ENCODE data around the gene TBATA. TPM values are rescaled to one million over a fixed set of nuclear protein-coding genes. Genes with fewer than 3 reads are reported as not detected.

Gene TBATA
- polyA plus RNA-seq, 1 of the 3 experiments (the other 2 are of a cell fraction) = not detected

- Histone ChIP-seq H4K20me1 (ENCODE audit: insufficient read depth) (no peaks in the 10 kb centered on the region), H3K27ac (ENCODE audit: low read depth in 2 of 2, low read length in 1 of 2) (no peak overlapping the region), H3K9ac (no peak overlapping the region), H3K4me3 (ENCODE audit: low read depth in 2 of 2, low read length in 1 of 2) (no peak overlapping the region), H3F3A (replicated peaks; ENCODE audit: insufficient read depth) (no peaks in the 10 kb centered on the region), H3K4me1 (ENCODE audit: control insufficient read depth in 1 of 2, insufficient read depth in 2 of 2, low read depth in 1 of 2, low read length in 1 of 2) (peaks cover 0 to 13% of the 10 kb centered on the region in 2 experiments; a peak in 1 of 4 replicates), H2AFZ (ENCODE audit: low read depth) (no peak overlapping the region), H3K79me2 (ENCODE audit: insufficient read depth) (no peaks in the 10 kb centered on the region), H3K9me3 (no peaks in the 10 kb centered on the region), H3K36me3 (replicated peaks in 1 of 2; ENCODE audit: control insufficient read depth in 1 of 2, insufficient read depth in 2 of 2, low read length in 1 of 2) (no peaks in the 10 kb centered on the region), H3K9me2 (no peaks in the 10 kb centered on the region), H3K4me2 (no peak overlapping the region), H3K27me3 (ENCODE audit: insufficient read depth) (no peaks in the 10 kb centered on the region)
- no peak for DNase-seq
- no peak for TF ChIP-seq SMC3 (IDR thresholded peaks at IDR 0.05; ENCODE audit: low read depth, low read length)
- TF ChIP-seq SIN3A (IDR thresholded peaks at IDR 0.05; ENCODE audit: borderline replicate concordance, low read depth, low read length) = no peak
- no peak for TF ChIP-seq TCF12 (IDR thresholded peaks at IDR 0.05)
- no peak for TF ChIP-seq ELF1 (IDR thresholded peaks at IDR 0.05)
- no peak for TF ChIP-seq NRF1 (IDR thresholded peaks at IDR 0.05; ENCODE audit: low read depth, low read length)
- TF ChIP-seq GATA2 (CRISPR knock-in tag; IDR thresholded peaks at IDR 0.05) = no peak
- no peak for TF ChIP-seq EZH2phosphoT487 (IDR thresholded peaks at IDR 0.05; ENCODE audit: borderline replicate concordance, low read depth)
- no peak for TF ChIP-seq FOSL2 (IDR thresholded peaks at IDR 0.05; ENCODE audit: borderline replicate concordance, low read depth)
- no peak for TF ChIP-seq USF2 (IDR thresholded peaks at IDR 0.05; ENCODE audit: borderline replicate concordance, low read depth, low read length)
- TF ChIP-seq POLR2AphosphoS5 (IDR thresholded peaks at IDR 0.05; ENCODE audit: low read depth, low read length) = no peak
- TF ChIP-seq FOXM1 (IDR thresholded peaks at IDR 0.05; ENCODE audit: low read depth) = no peak
- TF ChIP-seq FOXJ3 (CRISPR knock-in tag; IDR thresholded peaks at IDR 0.05) = no peak
- no peak for TF ChIP-seq RAD21 (IDR thresholded peaks at IDR 0.05; ENCODE audit: low read length)
- TF ChIP-seq, protein P1, sequence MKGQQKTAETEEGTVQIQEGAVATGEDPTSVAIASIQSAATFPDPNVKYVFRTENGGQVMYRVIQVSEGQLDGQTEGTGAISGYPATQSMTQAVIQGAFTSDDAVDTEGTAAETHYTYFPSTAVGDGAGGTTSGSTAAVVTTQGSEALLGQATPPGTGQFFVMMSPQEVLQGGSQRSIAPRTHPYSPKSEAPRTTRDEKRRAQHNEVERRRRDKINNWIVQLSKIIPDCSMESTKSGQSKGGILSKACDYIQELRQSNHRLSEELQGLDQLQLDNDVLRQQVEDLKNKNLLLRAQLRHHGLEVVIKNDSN (IDR thresholded peaks at IDR 0.05; ENCODE audit: borderline replicate concordance, low read depth) = no peak
- WGBS (ENCODE audit: low lambda C conversion rate) = 32% methylated on average over 6 of the region's 6 CpGs
- CTCF ChIA-PET = no interaction called here
- POLR2A ChIA-PET = no interaction called here
These were observed 47.9 kb downstream of the TBATA start for GRCh38 chr10:70737250-70737649.

- Histone ChIP-seq H3K4me2 (no peak overlapping the region), H3K4me3 (ENCODE audit: low read depth in 2 of 2, low read length in 1 of 2) (no peak overlapping the region), H3K4me1 (ENCODE audit: control insufficient read depth in 1 of 2, insufficient read depth in 2 of 2, low read depth in 1 of 2, low read length in 1 of 2) (peaks cover 0 to 13% of the 10 kb centered on the region in 2 experiments; a peak in 1 of 4 replicates), H3K9me2 (no peaks in the 10 kb centered on the region), H3K36me3 (replicated peaks in 1 of 2; ENCODE audit: control insufficient read depth in 1 of 2, insufficient read depth in 2 of 2, low read length in 1 of 2) (no peaks in the 10 kb centered on the region), H3K9ac (no peak overlapping the region), H3K79me2 (ENCODE audit: insufficient read depth) (no peaks in the 10 kb centered on the region), H3K27ac (ENCODE audit: low read depth in 2 of 2, low read length in 1 of 2) (no peak overlapping the region), H3K9me3 (no peaks in the 10 kb centered on the region), H4K20me1 (ENCODE audit: insufficient read depth) (no peaks in the 10 kb centered on the region), H3K27me3 (ENCODE audit: insufficient read depth) (no peaks in the 10 kb centered on the region), H3F3A (replicated peaks; ENCODE audit: insufficient read depth) (no peaks in the 10 kb centered on the region), H2AFZ (ENCODE audit: low read depth) (no peak overlapping the region)
- ChIA-PET POLR2A (no interaction called here), CTCF (no interaction called here)
- TF ChIP-seq MAX (IDR thresholded peaks at IDR 0.05; ENCODE audit: low read depth) (no peak), RXRA (IDR thresholded peaks at IDR 0.05; ENCODE audit: borderline replicate concordance, low read depth) (no peak), TAF1 (IDR thresholded peaks at IDR 0.05; ENCODE audit: borderline replicate concordance, low read depth, low read length) (no peak), YY1 (IDR thresholded peaks at IDR 0.05; ENCODE audit: low read depth) (no peak), NFIC (IDR thresholded peaks at IDR 0.05; ENCODE audit: borderline replicate concordance) (no peak), FOXM1 (IDR thresholded peaks at IDR 0.05; ENCODE audit: low read depth) (no peak), GATA2 (CRISPR knock-in tag; IDR thresholded peaks at IDR 0.05) (no peak), NRF1 (IDR thresholded peaks at IDR 0.05; ENCODE audit: low read depth, low read length) (no peak), EP300 (IDR thresholded peaks at IDR 0.05; ENCODE audit: borderline replicate concordance in 1 of 2, low read depth in 1 of 2, low read length in 1 of 2) (no peak), FOSL2 (IDR thresholded peaks at IDR 0.05; ENCODE audit: borderline replicate concordance, low read depth) (no peak), TCF12 (IDR thresholded peaks at IDR 0.05) (no peak), EZH2phosphoT487 (IDR thresholded peaks at IDR 0.05; ENCODE audit: borderline replicate concordance, low read depth) (no peak), MEF2A (IDR thresholded peaks at IDR 0.05; ENCODE audit: borderline replicate concordance, low read depth) (no peak), CHD2 (IDR thresholded peaks at IDR 0.05; ENCODE audit: low read length, partially characterized antibody) (no peak), SMC3 (IDR thresholded peaks at IDR 0.05; ENCODE audit: low read depth, low read length) (no peak), MXI1 (IDR thresholded peaks at IDR 0.05; ENCODE audit: low read depth, low read length) (no peak)
- no peak for DNase-seq
- no CpG with 5 or more reads among the region's 3 CpGs for WGBS (ENCODE audit: low lambda C conversion rate)
These were observed 48.7 kb downstream of the TBATA start for GRCh38 chr10:70736525-70736924.
